ACC112 (cell line): ENCODE results near the gene ZCCHC12.

Experiments
- H2AFZ ChIP-seq: fragments of 200-600 bp; sonication (generic); one replicate; pipeline ENCODE4 v1.6.0; 2017; ENCODE audit warnings: antibody characterized with exemption, low read length; ENCODE audit not compliant: unreplicated experiment
- H3K27ac ChIP-seq: fragments of 200-600 bp; sonication (generic); 2 replicates; pipeline ENCODE4 v1.5.1; 2014; ENCODE audit warnings: low read depth, mild to moderate bottlenecking, antibody characterized with exemption, low read length, moderate library complexity
- H3K27me3 ChIP-seq: fragments of 200-600 bp; sonication (generic); 2 replicates; pipeline ENCODE4 v1.6.1; 2014; ENCODE audit warnings: mild to moderate bottlenecking, antibody characterized with exemption, low read length, moderate library complexity, mixed read lengths; ENCODE audit not compliant: insufficient read depth
- H3K36me3 ChIP-seq: fragments of 200-600 bp; sonication (generic); 2 replicates; pipeline ENCODE4 v1.6.1; 2016; ENCODE audit warnings: mild to moderate bottlenecking, antibody characterized with exemption, low read length, moderate library complexity, mixed read lengths; ENCODE audit not compliant: insufficient read depth
- H3K4me1 ChIP-seq: fragments of 200-600 bp; sonication (generic); one replicate; pipeline ENCODE4 v1.6.1; 2016; ENCODE audit warnings: low read length, mixed read lengths; ENCODE audit not compliant: insufficient read depth, unreplicated experiment, control insufficient read depth
- H3K4me3 ChIP-seq: fragments of 200-600 bp; sonication (generic); 2 replicates; pipeline ENCODE4 v1.5.1; 2014; ENCODE audit warnings: mild to moderate bottlenecking, low read depth, low read length
- H3K79me2 ChIP-seq: fragments of 200-600 bp; sonication (generic); one replicate; pipeline ENCODE4 v1.6.0; 2016; ENCODE audit warnings: low read length; ENCODE audit not compliant: control insufficient read depth, unreplicated experiment, insufficient read depth

ZCCHC12 gene

DNA sequence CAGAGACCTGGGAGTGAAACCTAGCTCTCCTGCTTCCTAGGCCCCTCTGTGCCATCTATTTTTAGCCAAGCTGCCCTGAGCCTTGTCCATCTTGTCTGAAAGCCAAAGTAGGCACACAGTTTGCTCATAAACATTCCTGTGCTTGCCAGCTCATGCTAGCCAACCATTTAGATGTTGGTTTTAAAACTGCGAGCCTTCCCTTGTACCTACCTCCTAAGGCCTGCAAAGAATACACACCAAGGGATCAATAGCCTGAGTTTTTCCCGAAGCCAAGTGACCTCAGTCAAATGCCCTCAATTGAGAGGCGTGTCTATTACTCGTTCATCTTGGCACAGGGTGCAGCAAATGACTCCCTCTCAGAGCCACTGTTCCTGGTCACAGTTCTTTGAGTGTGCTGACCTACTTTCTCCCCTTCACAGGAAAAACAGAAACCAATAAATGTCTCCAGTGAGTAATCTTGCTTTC lies 48.5 kb downstream of the ZCCHC12 start:
- Histone ChIP-seq H2AFZ (no peak overlapping the region), H3K27ac (no peak overlapping the region; the same call in 1 of the 2 replicates), H3K27me3 (no peaks in the 10 kb centered on the region; the same call in 1 of the 2 replicates), H3K4me1 (peaks cover 11% of the 10 kb centered on the region), H3K4me3 (no peak overlapping the region), H3K36me3 (no peaks in the 10 kb centered on the region), H3K79me2 (no peaks in the 10 kb centered on the region)
